ENCODE data around the gene SLC7A4.

DNA sequence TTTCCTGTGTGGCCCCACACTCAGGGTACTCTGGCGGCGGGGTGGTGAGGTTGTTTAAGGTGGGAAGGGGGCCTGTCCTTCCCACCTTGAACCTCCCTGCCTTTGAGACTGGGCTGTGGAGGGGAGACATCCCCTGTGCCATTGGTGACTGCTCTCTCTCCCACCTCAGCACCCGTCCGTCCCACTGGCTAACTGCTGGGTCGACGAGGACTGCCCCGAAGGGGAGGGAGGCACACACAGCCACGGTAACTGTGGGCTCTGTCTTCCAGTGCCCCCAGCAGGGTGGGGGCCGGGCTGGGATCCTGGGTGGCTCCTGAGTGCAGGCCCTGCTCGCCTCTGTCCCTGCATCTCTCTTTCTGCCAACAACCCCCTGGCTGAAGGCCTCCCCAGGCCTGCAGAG, 9.9 kb downstream of the SLC7A4 start:
- TF ChIP-seq POLR2A (IDR thresholded peaks at IDR 0.05) (no peak), EP300 (IDR thresholded peaks at IDR 0.05) (no peak)
- TF ChIP-seq, protein P1, sequence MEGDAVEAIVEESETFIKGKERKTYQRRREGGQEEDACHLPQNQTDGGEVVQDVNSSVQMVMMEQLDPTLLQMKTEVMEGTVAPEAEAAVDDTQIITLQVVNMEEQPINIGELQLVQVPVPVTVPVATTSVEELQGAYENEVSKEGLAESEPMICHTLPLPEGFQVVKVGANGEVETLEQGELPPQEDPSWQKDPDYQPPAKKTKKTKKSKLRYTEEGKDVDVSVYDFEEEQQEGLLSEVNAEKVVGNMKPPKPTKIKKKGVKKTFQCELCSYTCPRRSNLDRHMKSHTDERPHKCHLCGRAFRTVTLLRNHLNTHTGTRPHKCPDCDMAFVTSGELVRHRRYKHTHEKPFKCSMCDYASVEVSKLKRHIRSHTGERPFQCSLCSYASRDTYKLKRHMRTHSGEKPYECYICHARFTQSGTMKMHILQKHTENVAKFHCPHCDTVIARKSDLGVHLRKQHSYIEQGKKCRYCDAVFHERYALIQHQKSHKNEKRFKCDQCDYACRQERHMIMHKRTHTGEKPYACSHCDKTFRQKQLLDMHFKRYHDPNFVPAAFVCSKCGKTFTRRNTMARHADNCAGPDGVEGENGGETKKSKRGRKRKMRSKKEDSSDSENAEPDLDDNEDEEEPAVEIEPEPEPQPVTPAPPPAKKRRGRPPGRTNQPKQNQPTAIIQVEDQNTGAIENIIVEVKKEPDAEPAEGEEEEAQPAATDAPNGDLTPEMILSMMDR (IDR thresholded peaks at IDR 0.05), result no peak

Data from ovary (tissue), 3 donors.